DND-41 (cell line): Measurements from ENCODE around the gene HEATR1.

Experiments
- ATAC-seq: fragments of 200-7000 bp; cut with Tn5 transposase; 3 replicates; pipeline ENCODE4 v1.9.1; 2021; ENCODE audit warnings: low read depth; ENCODE audit not compliant: insufficient read depth
- DNase-seq: peaks from one replicate; pipeline ENCODE4 v3.0.0-alpha.2; 2020
- H2AFZ ChIP-seq: 2 replicates; pipeline ENCODE4 v1.6.0; 2012; ENCODE audit warnings: low read depth, low read length
- H3K27ac ChIP-seq: 2 replicates; pipeline ENCODE4 v1.5.1; 2012; ENCODE audit warnings: low read length, inconsistent platforms
- H3K27me3 ChIP-seq: fragments of 200-600 bp; sonication (generic); 2 replicates; pipeline ENCODE4 v1.6.0; 2012; ENCODE audit warnings: low read length, mild to moderate bottlenecking, inconsistent platforms; ENCODE audit not compliant: insufficient read depth, poor library complexity
- H3K36me3 ChIP-seq: 2 replicates; pipeline ENCODE4 v1.5.1; 2012; ENCODE audit warnings: low read length, inconsistent platforms; ENCODE audit not compliant: insufficient read depth
- H3K4me1 ChIP-seq: 2 replicates; pipeline ENCODE4 v1.5.1; 2012; ENCODE audit warnings: mild to moderate bottlenecking, low read length; ENCODE audit not compliant: insufficient read depth
- H3K4me2 ChIP-seq: 2 replicates; pipeline ENCODE4 v1.6.0; 2012; ENCODE audit warnings: mild to moderate bottlenecking, moderate library complexity, low read length, inconsistent platforms; ENCODE audit not compliant: insufficient read depth
- H3K4me3 ChIP-seq, 2 experiments: fragments of 200-600 bp in 1 of 2; shearing (Covaris generic) in 1 of 2; 2 replicates each; pipeline ENCODE4 v1.5.1; 2012 to 2016; ENCODE audit warnings: inconsistent platforms in 2 of 2, low read length in 2 of 2, mild to moderate bottlenecking in 2 of 2, low read depth in 1 of 2, moderate library complexity in 1 of 2
- H3K79me2 ChIP-seq: 2 replicates; pipeline ENCODE4 v1.6.0; 2012; ENCODE audit warnings: low read length, inconsistent platforms; ENCODE audit not compliant: insufficient read depth
- H3K9ac ChIP-seq: 2 replicates; pipeline ENCODE4 v1.6.0; 2012; ENCODE audit warnings: low read depth, mild to moderate bottlenecking, inconsistent platforms, low read length, moderate library complexity
- H3K9me3 ChIP-seq: 2 replicates; pipeline ENCODE4 v1.5.1; 2012; ENCODE audit warnings: low read length, moderate library complexity, mild to moderate bottlenecking, inconsistent platforms; ENCODE audit not compliant: insufficient read depth, severe bottlenecking
- H4K20me1 ChIP-seq: 2 replicates; pipeline ENCODE4 v1.6.0; 2012; ENCODE audit warnings: low read length; ENCODE audit not compliant: insufficient read depth
- EZH2 ChIP-seq: IDR thresholded peaks from 3 replicates; pipeline ENCODE4 v1.6.1; 2012; ENCODE audit warnings: borderline replicate concordance, low read depth, mild to moderate bottlenecking, moderate library complexity, low read length, inconsistent platforms; ENCODE audit not compliant: severe bottlenecking
- TF ChIP-seq, protein P1 (sequence below): IDR thresholded peaks from 2 replicates; pipeline ENCODE4 v1.5.1; 2012; ENCODE audit warnings: borderline replicate concordance, low read length, moderate library complexity, mild to moderate bottlenecking; ENCODE audit not compliant: poor library complexity, severe bottlenecking; ENCODE audit errors: extremely low read depth

HEATR1 gene

GRCh38 chr1:236618507-236618906, 14.2 kb upstream of the HEATR1 start:
- Histone ChIP-seq H4K20me1 (no peaks in the 10 kb centered on the region), H3K27me3 (peaks cover 7% of the 10 kb centered on the region), H3K9me3 (no peaks in the 10 kb centered on the region), H3K4me3 (no peak overlapping the region), H3K36me3 (no peaks in the 10 kb centered on the region), H3K79me2 (no peaks in the 10 kb centered on the region), H3K27ac (no peak overlapping the region), H3K4me1 (no peaks in the 10 kb centered on the region), H3K4me2 (no peak overlapping the region), H2AFZ (no peak overlapping the region), H3K9ac (no peak overlapping the region)
- ATAC-seq = no peak
- TF ChIP-seq, protein P1, sequence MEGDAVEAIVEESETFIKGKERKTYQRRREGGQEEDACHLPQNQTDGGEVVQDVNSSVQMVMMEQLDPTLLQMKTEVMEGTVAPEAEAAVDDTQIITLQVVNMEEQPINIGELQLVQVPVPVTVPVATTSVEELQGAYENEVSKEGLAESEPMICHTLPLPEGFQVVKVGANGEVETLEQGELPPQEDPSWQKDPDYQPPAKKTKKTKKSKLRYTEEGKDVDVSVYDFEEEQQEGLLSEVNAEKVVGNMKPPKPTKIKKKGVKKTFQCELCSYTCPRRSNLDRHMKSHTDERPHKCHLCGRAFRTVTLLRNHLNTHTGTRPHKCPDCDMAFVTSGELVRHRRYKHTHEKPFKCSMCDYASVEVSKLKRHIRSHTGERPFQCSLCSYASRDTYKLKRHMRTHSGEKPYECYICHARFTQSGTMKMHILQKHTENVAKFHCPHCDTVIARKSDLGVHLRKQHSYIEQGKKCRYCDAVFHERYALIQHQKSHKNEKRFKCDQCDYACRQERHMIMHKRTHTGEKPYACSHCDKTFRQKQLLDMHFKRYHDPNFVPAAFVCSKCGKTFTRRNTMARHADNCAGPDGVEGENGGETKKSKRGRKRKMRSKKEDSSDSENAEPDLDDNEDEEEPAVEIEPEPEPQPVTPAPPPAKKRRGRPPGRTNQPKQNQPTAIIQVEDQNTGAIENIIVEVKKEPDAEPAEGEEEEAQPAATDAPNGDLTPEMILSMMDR = no peak
- no peak for TF ChIP-seq EZH2
- no peak for DNase-seq

DNA sequence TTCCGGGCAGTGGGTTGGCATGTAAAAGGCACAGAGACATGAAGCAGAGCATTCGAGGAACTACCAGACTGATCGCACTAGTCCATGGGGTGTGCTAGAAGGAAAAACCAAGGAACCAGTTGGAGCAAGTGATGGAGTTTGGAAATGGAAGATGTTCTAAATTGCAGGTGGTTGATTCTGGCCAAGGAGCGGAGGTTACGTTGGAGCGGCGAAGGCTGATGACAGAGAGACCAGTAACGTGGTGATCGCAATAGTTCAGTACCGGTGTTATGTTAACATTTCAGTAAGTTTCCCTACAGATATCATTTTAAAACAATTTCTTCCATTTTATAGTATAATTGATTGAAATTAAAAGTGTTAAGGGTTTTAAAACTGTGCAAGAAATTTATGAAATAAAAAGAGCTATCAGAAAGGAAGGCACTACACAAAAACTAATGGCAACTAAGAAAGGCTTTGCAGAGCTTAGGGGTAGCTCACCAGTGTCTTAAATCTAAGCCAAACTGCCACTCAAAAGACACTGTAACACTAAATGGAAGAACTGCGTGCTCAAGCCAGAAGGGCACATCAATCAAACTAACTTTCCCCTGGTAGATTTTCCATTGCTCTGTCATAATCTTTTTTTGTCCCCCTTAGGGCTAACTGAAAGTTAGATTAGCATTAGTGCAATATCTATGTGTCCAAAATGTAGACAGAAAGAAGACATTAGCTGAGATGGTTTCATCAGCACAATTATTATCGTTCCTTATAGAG, 11.3 kb upstream of the HEATR1 start:
- no peaks in the 10 kb centered on the region for H3K4me1 ChIP-seq
- H3K27ac ChIP-seq = no peak overlapping the region
- no peaks in the 10 kb centered on the region for H3K79me2 ChIP-seq
- H2AFZ ChIP-seq = no peak overlapping the region
- H4K20me1 ChIP-seq = no peaks in the 10 kb centered on the region
- H3K4me3 ChIP-seq = no peak overlapping the region
- H3K9ac ChIP-seq = no peak overlapping the region
- no peak for ATAC-seq
- no peaks in the 10 kb centered on the region for H3K36me3 ChIP-seq
- no peak for DNase-seq
- no peaks in the 10 kb centered on the region for H3K9me3 ChIP-seq
- TF ChIP-seq, protein P1 = no peak
- no peak for TF ChIP-seq EZH2
- H3K4me2 ChIP-seq = no peak overlapping the region
- peaks cover 7% of the 10 kb centered on the region for H3K27me3 ChIP-seq

GRCh38 chr1:236612349-236612748, 8.0 kb upstream of the HEATR1 start:
- Histone ChIP-seq H3K9ac (no peak overlapping the region), H3K36me3 (no peaks in the 10 kb centered on the region), H3K4me2 (no peak overlapping the region), H3K27me3 (no peaks in the 10 kb centered on the region), H3K79me2 (no peaks in the 10 kb centered on the region), H2AFZ (no peak overlapping the region), H3K4me3 (no peak overlapping the region), H3K4me1 (no peaks in the 10 kb centered on the region), H3K27ac (no peak overlapping the region), H3K9me3 (no peaks in the 10 kb centered on the region), H4K20me1 (no peaks in the 10 kb centered on the region)
- ATAC-seq (no peak), DNase-seq (no peak)
- no peak for TF ChIP-seq EZH2
- TF ChIP-seq, protein P1 = no peak
